K562 (cell line): ENCODE measurements around the gene TRERF1. TPM values are rescaled to one million over a fixed set of nuclear protein-coding genes. Genes with fewer than 3 reads are reported as not detected.

ENCODE experiments used
- ATAC-seq: fragments of 200-7000 bp; cut with Tn5 transposase; 3 replicates; pipeline ENCODE4 v1.9.1; 2020; ENCODE audit warnings: moderate library complexity
- BruUV-seq: library from RNA; stranded (reverse); fragments of 400-500 nt; replicated peaks from 2 replicates; lab custom pipeline; 2021; lab: Mats Ljungman, UMichigan
- CTCF ChIA-PET: fragments of 300-600 bp; formaldehyde crosslinking; extraction: SDS; loops from one replicate; lab custom pipeline; 2021; ENCODE audit warnings: low intra/inter-chr PET ratio; lab: Yijun Ruan, JAX
- POLR2A ChIA-PET: fragments of 300-600, 350-650 bp; sonication (Branson Sonifier 250); formaldehyde crosslinking; extraction: SDS; loops from one replicate; lab custom pipeline; 2021; ENCODE audit warnings: antibody characterized with exemption, inconsistent platforms; lab: Yijun Ruan, JAX
- DNase-seq, 4 experiments: peaks; one replicate each; pipeline versions ENCODE4 v3.0.0 to v3.0.0-alpha.2; 2011 to 2018; ENCODE audit warnings: low spot score in 3 of 4, mixed read lengths in 3 of 4; ENCODE audit errors: extremely low read depth in 1 of 4
- FAIRE-seq: peaks from 2 replicates; lab custom pipeline; 2011; peaks lifted over from hg19 to GRCh38; lab: Jason Lieb, UNC
- H2AFZ ChIP-seq: 2 replicates; pipeline ENCODE4 v1.6.0; 2011; ENCODE audit warnings: low read depth, low read length, control low read depth, inconsistent platforms
- H3K27ac ChIP-seq: fragments of 200-600 bp; 3 replicates; pipeline ENCODE4 v1.8.0; 2011; ENCODE audit warnings: low read depth, mild to moderate bottlenecking, control low read depth, inconsistent platforms, low read length, moderate library complexity, mixed read lengths; ENCODE audit errors: extremely low read depth
- H3K27me3 ChIP-seq, 2 experiments: fragments of 300-600 bp in 1 of 2; 2 replicates in 1 of 2; 3 replicates in 1 of 2; pipeline versions ENCODE4 v1.6.0 to v1.8.0; 2011; ENCODE audit warnings: inconsistent platforms in 2 of 2, low read length in 2 of 2, mild to moderate bottlenecking in 1 of 2, mixed read lengths in 1 of 2, moderate library complexity in 1 of 2; ENCODE audit not compliant: control insufficient read depth in 2 of 2, insufficient read depth in 2 of 2
- H3K36me3 ChIP-seq: fragments of 300-600 bp; 3 replicates; pipeline ENCODE4 v1.8.0; 2011; ENCODE audit warnings: mild to moderate bottlenecking, low read length, inconsistent platforms; ENCODE audit not compliant: control insufficient read depth, insufficient read depth
- H3K4me1 ChIP-seq, 2 experiments: fragments of 200-600 bp in 1 of 2; replicated peaks in 1 of 2; 2 replicates in 1 of 2; 3 replicates in 1 of 2; pipeline versions ENCODE4 v1.5.1 to v1.8.0; 2011; ENCODE audit warnings: inconsistent platforms in 2 of 2, low read length in 2 of 2, mild to moderate bottlenecking in 1 of 2, mixed read lengths in 1 of 2, moderate library complexity in 1 of 2; ENCODE audit not compliant: control insufficient read depth in 2 of 2, insufficient read depth in 2 of 2
- H3K4me2 ChIP-seq: 2 replicates; pipeline ENCODE4 v1.6.1; 2011; ENCODE audit warnings: low read length, control low read depth, inconsistent platforms, mixed read lengths; ENCODE audit not compliant: insufficient read depth
- H3K4me3 ChIP-seq: fragments of 200-600 bp; sonication (generic), shearing (Covaris generic); 2 replicates; pipeline ENCODE4 v1.5.1; 2016; ENCODE audit warnings: control low read depth, inconsistent platforms
- H3K79me2 ChIP-seq: fragments of 200-600 bp; 3 replicates; pipeline ENCODE4 v1.8.0; 2011; ENCODE audit warnings: low read length, inconsistent platforms; ENCODE audit not compliant: control insufficient read depth, insufficient read depth
- H3K9ac ChIP-seq, 2 experiments: 2 replicates each; pipeline versions ENCODE4 v1.6.0 to v1.6.1; 2011; ENCODE audit warnings: low read depth in 2 of 2, low read length in 2 of 2, control low read depth in 1 of 2, inconsistent platforms in 1 of 2, mild to moderate bottlenecking in 1 of 2, mixed read lengths in 1 of 2; ENCODE audit not compliant: insufficient read depth in 1 of 2
- H3K9me1 ChIP-seq: one replicate; pipeline ENCODE4 v1.6.0; 2011; ENCODE audit warnings: inconsistent platforms, mild to moderate bottlenecking, low read length, moderate library complexity; ENCODE audit not compliant: control insufficient read depth, insufficient read depth
- H3K9me3 ChIP-seq: replicated peaks from 2 replicates; pipeline ENCODE4 v1.5.1; 2011; ENCODE audit warnings: low read depth, low read length, inconsistent platforms; ENCODE audit not compliant: control insufficient read depth, insufficient read depth
- H4K20me1 ChIP-seq: replicated peaks from 2 replicates; pipeline ENCODE4 v1.6.1; 2011; ENCODE audit warnings: low read length, inconsistent platforms, mixed read lengths; ENCODE audit not compliant: control insufficient read depth, insufficient read depth
- CEBPB ChIP-seq: fragments of 450-650 bp; IDR thresholded peaks from 2 replicates; pipeline ENCODE4 v1.6.1; 2016; ENCODE audit warnings: missing genetic modification characterization, missing compliant biosample characterization
- FOSL1 ChIP-seq: fragments of 200-800 bp; sonication (Bioruptor generic); conservative IDR thresholded peaks from 2 replicates; pipeline ENCODE4 v1.6.1; 2016; ENCODE audit warnings: missing genetic modification characterization, missing compliant biosample characterization
- HDAC1 ChIP-seq, 2 experiments: fragments of 450-650 bp; IDR thresholded peaks; 2 replicates each; pipeline ENCODE4 v1.6.1; 2016 to 2017; ENCODE audit warnings: inconsistent platforms in 1 of 2, mild to moderate bottlenecking in 1 of 2, moderate library complexity in 1 of 2
- HMGN3 ChIP-seq: IDR thresholded peaks from 2 replicates; pipeline ENCODE4 v1.6.1; 2011; ENCODE audit warnings: borderline replicate concordance, low read depth, mild to moderate bottlenecking, mixed read lengths, low read length; ENCODE audit not compliant: insufficient read length; ENCODE audit errors: extremely low read depth
- KDM1A ChIP-seq, 2 experiments: fragments of 450-650 bp; IDR thresholded peaks; 2 replicates each; pipeline ENCODE4 v1.6.1; 2016; ENCODE audit warnings: mild to moderate bottlenecking in 2 of 2
- KLF10 ChIP-seq: fragments of 250-450 bp; sonication (Bioruptor Pico); IDR thresholded peaks from 2 replicates; pipeline ENCODE4 v1.6.1; 2021; ENCODE audit warnings: matching md5 sums
- NCOA1 ChIP-seq: fragments of 450-650 bp; IDR thresholded peaks from 2 replicates; pipeline ENCODE4 v1.6.1; 2016; ENCODE audit warnings: low read depth
- PRMT5 ChIP-seq: sonication (generic); formaldehyde crosslinking; IDR thresholded peaks from 2 replicates; pipeline ENCODE4 v1.5.0; 2020; ENCODE audit warnings: missing genetic modification reagents
- RBM25 ChIP-seq: fragments of 200-400 bp; formaldehyde crosslinking; IDR thresholded peaks from 2 replicates; pipeline ENCODE4 v1.6.1; 2018; ENCODE audit warnings: low read length, low read depth, moderate library complexity; ENCODE audit not compliant: severe bottlenecking
- RCOR1 ChIP-seq, 2 experiments: IDR thresholded peaks; 2 replicates each; pipeline ENCODE4 v1.6.1; 2012; ENCODE audit warnings: low read depth in 2 of 2, low read length in 2 of 2, borderline replicate concordance in 1 of 2, improper control_type of control experiment in 1 of 2
- WGBS: fragments of 100-300 bp; shearing (Covaris generic); methylation state at CpG from one replicate; pipeline ENCODE4 v1.1.6; 2016; ENCODE audit warnings: low coverage, mixed read lengths; ENCODE audit not compliant: insufficient coverage; ENCODE audit errors: missing lambda C conversion rate; 5-methylcytosine and 5-hydroxymethylcytosine counted together
- in situ Hi-C: fragments of 300-500 bp; cut with MboI; formaldehyde crosslinking; loops from 4 replicates; pipeline ENCODE4 v1.15.0; 2018; ENCODE audit warnings: inconsistent platforms, mixed read lengths
- intact Hi-C: fragments of 100-400 bp; cut with micrococcal nuclease; formaldehyde crosslinking; loops from 2 replicates; pipeline ENCODE4 v1.14.2; 2022
- polyA plus RNA-seq, 8 experiments: library from polyadenylated mRNA; depleted of rRNA in 4 of 8; stranded (reverse) in 5 of 8; unstranded in 3 of 8; fragments of >200 nt; fragmentation: Nextera tagmentation in 2 of 8; fragmentation: Illumina TruSeq in 1 of 8; extraction: Ambion mirVana in 2 of 8; extraction: Trizol in 1 of 8; gene quantifications; 2 replicates each; pipeline versions ENCODE4 v1.2.1 to v1.2.3, GENCODE V29; 2011 to 2014; ENCODE audit warnings: inconsistent platforms in 1 of 8, missing spikeins in 1 of 8
- total RNA-seq, 7 experiments: library from RNA; depleted of rRNA in 6 of 7; stranded (reverse); fragments of >200 nt in 6 of 7; fragmentation: Illumina TruSeq in 2 of 7; extraction: Trizol in 2 of 7; gene quantifications; 2 replicates each; pipeline versions ENCODE4 v1.2.1 to v1.2.3, GENCODE V29; 2011 to 2021; ENCODE audit warnings: low replicate concordance in 1 of 7
- TF ChIP-seq, protein P1 (sequence below): sonication (generic); formaldehyde crosslinking; IDR thresholded peaks from 2 replicates; pipeline ENCODE4 v1.8.0; 2022; ENCODE audit warnings: missing genetic modification reagents, mild to moderate bottlenecking, moderate library complexity, borderline replicate concordance
- TF ChIP-seq, protein P2 (sequence below): fragments of 250-450 bp; sonication (Bioruptor Pico); IDR thresholded peaks from 2 replicates; pipeline ENCODE4 v1.8.0; 2022; ENCODE audit warnings: inconsistent platforms

TRERF1 gene
- total and polyA plus RNA-seq, 9 of the 15 experiments (the other 6 are each of a cell fraction or from before 2014, with no cell fraction given): 0.04 to 0.20 (median 0.07) TPM; not detected in 3

DNA sequence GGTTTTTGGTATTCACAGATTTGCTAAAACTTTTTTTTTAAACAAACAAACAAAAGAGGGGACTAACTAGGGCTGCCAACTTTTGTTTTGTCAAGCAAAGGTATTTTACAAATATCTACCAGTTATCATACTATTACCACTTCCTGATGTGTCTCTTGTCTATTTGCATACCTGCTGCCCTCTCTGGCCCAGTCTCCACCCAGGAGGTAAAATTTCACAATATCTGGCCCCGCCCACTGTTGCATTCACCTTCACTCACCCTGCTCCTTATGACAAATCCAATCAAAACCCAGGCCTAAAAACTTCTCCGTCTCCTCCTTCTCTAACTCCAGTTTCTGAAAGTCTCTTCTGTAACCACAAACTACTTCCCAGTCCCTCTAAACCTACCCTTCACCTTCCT is 82.2 kb downstream of the TRERF1 start (continued):
- TF ChIP-seq, protein P1, sequence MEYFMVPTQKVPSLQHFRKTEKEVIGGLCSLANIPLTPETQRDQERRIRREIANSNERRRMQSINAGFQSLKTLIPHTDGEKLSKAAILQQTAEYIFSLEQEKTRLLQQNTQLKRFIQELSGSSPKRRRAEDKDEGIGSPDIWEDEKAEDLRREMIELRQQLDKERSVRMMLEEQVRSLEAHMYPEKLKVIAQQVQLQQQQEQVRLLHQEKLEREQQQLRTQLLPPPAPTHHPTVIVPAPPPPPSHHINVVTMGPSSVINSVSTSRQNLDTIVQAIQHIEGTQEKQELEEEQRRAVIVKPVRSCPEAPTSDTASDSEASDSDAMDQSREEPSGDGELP (CRISPR knock-in tag): no peak
- TF ChIP-seq HDAC1 (IDR thresholded peaks at IDR 0.05) (0 out of 4 replicates have a peak, but pooled peaks of 1 of the 2 experiments have one; percentile 13), KDM1A (IDR thresholded peaks at IDR 0.05) (peak; percentile 49 to 54; a peak in 2 of 4 replicates), RBM25 (peak; percentile 94), RCOR1 (IDR thresholded peaks at IDR 0.05; ENCODE audit: borderline replicate concordance in 1 of 2, low read depth in 2 of 2, low read length in 2 of 2) (peak in 1 of 2 experiments; percentile 51; a peak in 1 of 4 replicates), CEBPB (peak; percentile 94)

DNA sequence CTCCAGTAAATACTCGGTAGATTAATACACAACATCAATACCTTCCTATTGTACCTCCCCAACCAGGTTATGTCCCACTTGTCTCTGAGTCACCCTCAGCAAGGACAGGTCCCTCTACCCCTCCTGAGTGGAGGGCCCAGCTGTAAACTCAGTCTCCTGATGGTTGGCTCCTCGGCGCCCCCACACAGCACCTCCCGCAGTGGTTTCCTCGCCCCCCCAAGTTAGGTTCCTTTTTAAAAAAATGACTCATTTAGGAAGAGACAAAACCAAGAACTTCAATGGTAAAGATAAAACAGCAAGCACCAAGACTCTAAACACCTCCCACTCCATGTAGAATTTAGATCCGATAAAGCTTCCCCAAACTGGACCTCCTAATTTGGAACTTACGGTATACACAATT is 83.5 kb downstream of the TRERF1 start:
- intact Hi-C loops (no loop called here), in situ Hi-C loops (no loop called here)
- Histone ChIP-seq H3K36me3 (no peaks in the 10 kb centered on the region), H4K20me1 (no peaks in the 10 kb centered on the region; the same call in 1 of the 2 replicates), H3K9me3 (no peaks in the 10 kb centered on the region), H3K9me1 (no peaks in the 10 kb centered on the region), H3K4me1 (peaks cover 0 to 4% of the 10 kb centered on the region in 2 experiments; a peak in 1 of 5 replicates), H2AFZ (no peak overlapping the region), H3K4me2 (no peak overlapping the region), H3K27me3 (peaks cover 15 to 52% of the 10 kb centered on the region in 2 experiments; a peak in 4 of 5 replicates), H3K79me2 (no peaks in the 10 kb centered on the region), H3K9ac (no peak overlapping the region), H3K4me3 (no peak overlapping the region), H3K27ac (no peak overlapping the region)
- POLR2A ChIA-PET: interaction anchor here (1.1 kb wide), 1 partner anchor 15 kb away, joined by 4 read pairs; no protein-coding TSS in a partner anchor
- ATAC-seq (no peak), DNase-seq (peak in 2 of 4 experiments; percentile 24 to 36), FAIRE-seq (peak; percentile 65)
- WGBS: under 1% methylated on average over 7 of the region's 7 CpGs
- CTCF ChIA-PET: no interaction called here
- BruUV-seq: no TSS peak
- TF ChIP-seq, protein P2, sequence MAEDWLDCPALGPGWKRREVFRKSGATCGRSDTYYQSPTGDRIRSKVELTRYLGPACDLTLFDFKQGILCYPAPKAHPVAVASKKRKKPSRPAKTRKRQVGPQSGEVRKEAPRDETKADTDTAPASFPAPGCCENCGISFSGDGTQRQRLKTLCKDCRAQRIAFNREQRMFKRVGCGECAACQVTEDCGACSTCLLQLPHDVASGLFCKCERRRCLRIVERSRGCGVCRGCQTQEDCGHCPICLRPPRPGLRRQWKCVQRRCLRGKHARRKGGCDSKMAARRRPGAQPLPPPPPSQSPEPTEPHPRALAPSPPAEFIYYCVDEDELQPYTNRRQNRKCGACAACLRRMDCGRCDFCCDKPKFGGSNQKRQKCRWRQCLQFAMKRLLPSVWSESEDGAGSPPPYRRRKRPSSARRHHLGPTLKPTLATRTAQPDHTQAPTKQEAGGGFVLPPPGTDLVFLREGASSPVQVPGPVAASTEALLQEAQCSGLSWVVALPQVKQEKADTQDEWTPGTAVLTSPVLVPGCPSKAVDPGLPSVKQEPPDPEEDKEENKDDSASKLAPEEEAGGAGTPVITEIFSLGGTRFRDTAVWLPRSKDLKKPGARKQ: no peak
- no peak for TF ChIP-seq NCOA1
- TF ChIP-seq FOSL1: peak; percentile 75
- no peak for TF ChIP-seq KLF10
- no peak for TF ChIP-seq PRMT5
- no peak for TF ChIP-seq HMGN3
